Keratinocyte (primary cell): ENCODE data around the gene PNCK.

ENCODE experiments used
- CTCF ChIP-seq, 3 experiments: IDR thresholded peaks in 1 of 3; conservative IDR thresholded peaks in 1 of 3; optimal IDR thresholded peaks in 1 of 3; 2 replicates in 2 of 3; 3 replicates in 1 of 3; pipeline versions ENCODE3 to v1.5.1; 2011; ENCODE audit warnings: low read length in 3 of 3, mild to moderate bottlenecking in 3 of 3, moderate library complexity in 2 of 3, control low read depth in 1 of 3, inconsistent platforms in 1 of 3; ENCODE audit not compliant: insufficient read depth in 2 of 3; ENCODE audit errors: extremely low read depth in 1 of 3
- EZH2 ChIP-seq: IDR thresholded peaks from one replicate; pipeline ENCODE4 v1.6.1; 2012; ENCODE audit warnings: inconsistent platforms, mild to moderate bottlenecking, low read length, moderate library complexity

- TF ChIP-seq CTCF (optimal IDR thresholded peaks at IDR 0.05 in 1 of 3, IDR thresholded peaks at IDR 0.05 in 1 of 3, conservative IDR thresholded peaks at IDR 0.05 in 1 of 3; ENCODE audit: extremely low read depth in 1 of 3, insufficient read depth in 2 of 3, low read length in 3 of 3), result no peak
- no peak for TF ChIP-seq EZH2
Observed at GRCh38 chrX:153653556-153653955, 20.1 kb downstream of the PNCK start.
